Stimulated activated CD8-positive, alpha-beta memory T cell treated with anti-CD3 and anti-CD28 coated beads, Interleukin-7, amount 100 ng/mL, for 24 hours (primary cell): ENCODE measurements around the gene ALDH1L1.

ENCODE experiments used
- DNase-seq: peaks from one replicate; pipeline ENCODE4 v3.0.0-alpha.2; 2020; ENCODE audit warnings: low read depth

Gene ALDH1L1

DNA sequence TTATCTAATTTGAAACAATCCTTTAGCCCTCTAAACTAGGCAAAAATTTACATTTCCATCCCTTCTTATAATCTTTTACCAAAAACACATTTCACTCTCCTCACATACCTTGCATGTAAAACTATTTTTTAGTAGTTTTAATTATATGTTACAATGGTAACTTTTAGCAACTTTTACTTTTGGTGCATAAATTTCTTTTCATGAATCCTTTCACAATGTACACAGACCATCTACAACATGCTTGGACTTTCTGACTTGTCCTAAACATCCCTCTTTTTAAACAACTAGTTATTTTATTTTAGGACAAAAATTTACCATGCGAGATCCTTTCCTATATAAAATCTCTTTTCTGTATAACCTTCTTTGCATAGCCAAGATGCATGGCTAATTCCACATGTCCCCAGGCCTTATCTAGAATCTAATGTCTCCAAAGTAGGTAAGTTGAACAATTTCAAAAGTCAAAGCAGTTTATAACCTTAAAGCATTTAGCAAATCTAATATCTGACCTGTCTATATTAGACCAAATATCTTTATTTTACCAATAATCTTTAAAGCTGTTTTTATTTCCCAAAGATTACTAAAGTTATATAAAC, 14.4 kb upstream of the ALDH1L1 start:
- no peak for DNase-seq

GRCh38 chr3:126191246-126191645, 10.9 kb upstream of the ALDH1L1 start:
- DNase-seq: no peak

DNA sequence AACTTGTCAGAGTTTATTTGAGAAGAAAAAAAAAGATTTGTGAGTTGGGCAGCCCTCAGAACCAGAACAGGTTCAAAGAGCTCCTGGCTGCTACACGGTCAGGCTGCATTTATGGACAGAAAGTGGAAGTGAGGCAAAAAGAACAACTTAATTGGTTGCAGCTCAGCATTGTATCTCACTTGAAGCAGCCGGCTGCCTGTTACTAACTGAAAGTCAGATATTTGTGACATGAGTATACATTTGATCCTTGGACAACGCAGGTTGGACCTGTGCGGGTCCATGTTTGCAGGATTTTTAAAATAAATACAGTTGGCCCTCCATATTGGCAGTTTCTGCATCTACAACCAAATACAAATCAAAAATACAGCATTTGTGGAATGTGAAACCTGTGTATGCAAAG, 7.5 kb upstream of the ALDH1L1 start:
- no peak for DNase-seq

DNA sequence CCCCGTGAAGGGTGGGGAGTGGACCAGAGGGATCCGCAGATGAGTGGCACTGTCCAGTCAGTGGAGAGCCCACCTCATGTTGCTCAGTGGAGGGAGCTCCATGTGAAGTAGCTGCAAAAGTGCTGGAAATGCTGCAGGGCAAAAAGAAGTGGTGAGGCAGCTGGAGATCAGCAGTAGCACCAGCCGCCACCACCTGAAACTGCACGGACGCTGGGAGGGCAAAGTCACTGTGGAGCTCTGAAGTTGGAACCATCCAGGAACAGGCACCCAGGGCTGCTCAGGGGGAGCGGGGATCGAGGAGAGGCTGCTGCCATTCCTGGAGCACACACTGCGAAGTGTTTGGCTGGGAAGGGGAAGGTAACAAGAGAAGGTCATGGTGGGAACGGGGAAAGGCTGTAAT, 6.4 kb upstream of the ALDH1L1 start:
- no peak for DNase-seq

GRCh38 chr3:126186271-126186670, 5.9 kb upstream of the ALDH1L1 start:
- DNase-seq: no peak

GRCh38 chr3:126184465-126185000, 4.1 kb upstream of the ALDH1L1 start:
- DNase-seq: no peak

DNA sequence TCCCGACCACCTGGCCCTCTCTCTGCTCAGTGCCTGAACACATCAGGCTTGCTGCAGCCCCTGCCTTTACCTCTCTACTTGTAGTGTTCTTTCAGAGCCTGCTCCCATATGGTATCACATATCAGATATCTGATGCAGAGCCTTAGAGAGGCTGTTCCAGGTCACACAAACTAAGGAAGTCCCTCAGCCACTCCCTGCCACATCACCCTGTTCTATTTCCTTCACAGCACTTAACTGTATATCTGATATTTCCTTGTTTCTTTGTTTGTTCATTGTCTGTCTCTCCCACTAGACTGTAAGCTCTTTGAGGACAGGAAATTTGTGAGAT, 976 bp upstream of the ALDH1L1 start:
- no peak for DNase-seq

DNA sequence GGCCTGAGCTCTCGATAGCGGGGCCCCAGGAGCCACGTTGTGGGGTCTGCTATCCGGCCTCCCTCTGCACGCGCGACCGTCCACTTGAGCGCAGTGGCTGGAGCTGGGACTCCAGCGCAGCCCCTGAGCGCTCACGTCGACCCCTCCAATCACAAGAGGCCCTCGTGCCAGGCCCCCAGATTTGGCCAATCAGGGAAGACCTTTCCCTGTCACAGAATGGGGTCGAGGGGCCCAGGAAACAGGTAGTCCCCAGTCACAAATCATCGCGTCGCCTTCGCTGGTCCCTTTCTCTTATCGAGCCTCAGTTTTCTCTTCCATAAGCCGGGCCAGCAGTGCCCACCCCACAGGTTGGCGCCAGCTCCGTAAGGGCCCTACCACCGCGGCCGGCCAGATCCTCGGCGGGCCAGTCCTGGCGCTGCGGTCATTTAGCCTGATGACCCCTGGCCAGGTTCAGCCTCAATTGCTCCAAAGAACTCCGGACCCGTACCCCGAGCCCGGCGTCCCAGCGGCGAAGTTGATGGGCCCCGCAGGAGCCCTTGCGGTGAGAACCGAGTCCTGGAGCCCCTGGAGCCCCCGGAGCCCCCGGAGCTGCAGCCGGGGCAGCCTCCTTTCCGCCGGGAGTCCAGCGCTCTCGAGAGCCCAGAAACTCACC, 435 bp downstream of the ALDH1L1 start:
- no peak for DNase-seq

DNA sequence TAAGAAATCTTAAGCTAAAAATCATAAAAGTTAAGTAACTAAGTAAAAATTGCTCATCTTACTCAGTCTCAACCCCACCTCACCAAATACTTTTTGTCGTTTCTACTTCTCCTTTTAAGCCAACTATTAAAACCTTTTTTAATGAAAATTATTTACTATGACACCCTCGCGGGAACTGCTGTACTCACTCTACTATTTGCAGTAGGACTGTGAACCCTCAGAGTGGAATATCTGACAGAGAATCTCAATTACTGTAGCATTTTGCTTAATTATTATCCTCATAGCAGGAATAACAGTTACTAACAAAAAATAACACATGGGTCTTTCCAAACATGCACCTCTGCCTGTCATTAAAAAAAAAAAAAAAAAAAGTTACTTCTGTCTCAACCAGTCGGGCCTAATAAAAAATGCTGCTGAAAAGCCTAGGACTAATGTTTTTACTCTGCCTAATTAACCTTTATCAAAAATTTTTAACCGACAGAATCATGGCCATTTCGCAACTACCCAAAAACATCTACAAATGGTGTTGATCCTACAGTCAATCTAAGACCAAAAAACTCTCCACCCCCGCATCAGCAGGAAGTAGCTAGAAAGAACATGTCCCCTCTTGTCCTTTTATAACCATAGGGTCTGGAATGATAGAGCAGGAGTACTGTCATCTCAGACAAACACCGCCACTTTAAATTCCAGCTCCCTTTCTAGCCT, 10.2 kb downstream of the ALDH1L1 start:
- DNase-seq: no peak

- no peak for DNase-seq
Observed at GRCh38 chr3:126167566-126167965, 12.8 kb downstream of the ALDH1L1 start.

- DNase-seq: no peak
Observed at GRCh38 chr3:126166009-126166408, 14.4 kb downstream of the ALDH1L1 start.

GRCh38 chr3:126161309-126161708, 19.1 kb downstream of the ALDH1L1 start:
- DNase-seq: no peak

- DNase-seq: no peak
Observed at GRCh38 chr3:126160243-126161210, 19.9 kb downstream of the ALDH1L1 start.

DNA sequence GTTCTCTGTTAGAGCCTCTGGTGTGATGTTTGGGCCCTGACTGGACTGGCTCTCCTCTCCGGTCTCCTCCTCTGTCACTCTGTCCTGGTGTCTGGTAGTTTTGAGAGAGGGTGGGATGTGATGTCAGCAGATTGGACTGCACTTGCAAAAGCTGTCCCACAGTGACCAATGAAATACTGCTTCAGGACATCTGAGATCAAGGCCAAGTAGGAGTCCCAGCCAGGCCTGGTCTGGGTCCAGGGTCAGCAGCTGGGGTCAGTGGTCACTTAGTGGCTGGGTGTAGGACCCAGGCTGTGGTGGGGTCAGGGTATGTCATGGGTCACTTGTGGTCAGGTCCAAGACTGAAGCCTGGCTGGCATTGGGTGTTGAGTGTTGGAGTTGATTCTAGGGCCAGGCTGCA, 20.9 kb downstream of the ALDH1L1 start:
- DNase-seq: no peak

DNA sequence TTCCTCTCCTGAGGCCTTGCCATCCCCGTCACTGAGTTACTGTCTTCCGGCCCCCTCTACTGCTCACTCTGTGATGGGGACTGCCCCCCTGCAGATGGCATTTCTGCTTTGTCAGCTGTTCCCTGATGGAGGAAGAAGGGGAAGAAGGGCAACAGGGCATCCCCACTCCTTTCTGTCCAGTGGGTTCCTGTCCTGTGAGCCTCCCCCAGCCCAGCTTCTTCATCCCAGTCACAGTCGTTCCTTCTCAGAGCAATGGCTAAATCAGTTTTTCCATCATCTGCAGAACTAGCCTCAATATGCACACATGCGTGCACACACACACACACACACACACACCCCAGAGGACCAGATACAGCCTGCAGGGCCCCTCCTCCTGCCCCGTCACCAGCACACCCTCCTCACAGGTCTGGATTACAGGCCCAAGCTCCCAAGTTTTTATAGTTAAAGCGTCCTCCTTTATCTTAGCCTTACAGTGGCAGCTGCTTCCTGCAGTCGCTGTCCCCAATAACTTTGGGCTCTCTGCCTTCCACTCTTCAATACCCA, 21.4 kb downstream of the ALDH1L1 start:
- no peak for DNase-seq

GRCh38 chr3:126158016-126158911, 22.1 kb downstream of the ALDH1L1 start:
- DNase-seq: no peak

DNA sequence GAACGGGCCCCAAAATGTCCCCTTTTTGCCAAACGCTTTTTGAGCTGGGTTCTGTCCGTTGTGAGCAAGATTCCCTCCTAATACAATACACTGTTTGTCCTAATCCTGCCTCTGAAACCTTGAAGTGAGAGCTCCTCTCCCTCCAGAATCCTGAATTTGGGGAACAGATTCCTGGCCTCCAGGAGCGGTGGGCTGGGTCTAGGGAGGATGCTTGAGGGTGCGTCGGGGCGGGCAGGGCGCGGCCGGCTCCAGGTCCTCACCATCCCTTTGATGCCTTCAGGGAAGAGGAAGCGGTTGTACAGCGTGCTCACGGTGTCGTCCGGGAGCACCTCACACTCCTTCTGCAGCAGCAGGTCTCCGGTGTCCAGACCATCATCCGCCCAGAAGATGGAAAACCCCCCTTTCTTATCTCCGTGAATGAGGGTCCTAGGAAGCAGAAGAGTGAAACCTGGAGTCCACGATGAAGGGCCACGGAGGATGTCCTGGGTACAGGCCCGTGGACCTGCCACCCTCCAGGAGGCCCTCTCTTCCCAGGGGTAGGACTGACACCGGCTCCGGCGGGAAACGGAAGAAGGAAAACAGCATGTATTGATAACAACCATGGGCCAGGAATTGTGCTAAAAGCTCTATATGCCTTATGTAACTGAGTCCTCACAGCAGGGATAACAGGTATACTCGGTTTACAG, 23.2 kb downstream of the ALDH1L1 start:
- DNase-seq: no peak

DNA sequence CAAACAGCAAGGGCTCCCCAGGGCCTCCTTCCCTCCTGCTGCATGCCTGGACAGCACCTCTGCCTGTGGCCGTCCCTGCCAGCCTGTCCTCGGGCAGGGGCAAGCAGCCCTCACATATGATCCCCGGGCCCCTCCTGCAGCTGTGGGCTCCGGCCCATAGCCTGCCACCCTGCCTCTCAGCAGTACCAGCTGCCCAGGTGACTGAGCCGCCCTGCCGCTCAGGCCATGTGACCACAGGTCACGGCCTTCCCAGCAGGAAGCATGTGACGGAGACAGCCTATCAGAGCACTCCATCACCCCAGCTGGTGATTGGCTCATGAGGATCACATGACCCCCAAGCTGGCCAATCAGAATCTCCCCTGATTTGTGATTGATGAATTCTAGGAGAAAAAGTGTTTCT, 23.9 kb downstream of the ALDH1L1 start:
- no peak for DNase-seq

DNA sequence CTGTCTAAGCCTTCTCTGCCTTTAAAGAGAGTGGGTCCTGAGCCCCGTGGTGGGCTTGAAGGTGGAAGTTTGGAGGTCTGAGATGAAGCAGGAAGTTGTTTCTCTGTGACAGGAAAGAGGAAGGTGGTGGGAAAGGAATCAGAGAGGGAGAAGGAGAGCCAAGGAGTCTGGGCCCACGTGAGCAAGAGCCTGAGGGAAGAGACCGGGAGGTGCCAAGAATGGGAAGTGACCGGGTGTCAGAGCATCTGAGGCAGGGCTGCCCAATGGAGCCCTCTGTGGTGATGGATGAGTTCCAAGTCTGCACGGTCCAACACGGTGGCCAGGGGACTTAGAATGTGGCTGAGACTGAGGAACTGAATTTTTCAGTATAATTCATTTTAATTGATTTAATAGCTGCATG, 24.6 kb downstream of the ALDH1L1 start:
- DNase-seq: no peak

DNA sequence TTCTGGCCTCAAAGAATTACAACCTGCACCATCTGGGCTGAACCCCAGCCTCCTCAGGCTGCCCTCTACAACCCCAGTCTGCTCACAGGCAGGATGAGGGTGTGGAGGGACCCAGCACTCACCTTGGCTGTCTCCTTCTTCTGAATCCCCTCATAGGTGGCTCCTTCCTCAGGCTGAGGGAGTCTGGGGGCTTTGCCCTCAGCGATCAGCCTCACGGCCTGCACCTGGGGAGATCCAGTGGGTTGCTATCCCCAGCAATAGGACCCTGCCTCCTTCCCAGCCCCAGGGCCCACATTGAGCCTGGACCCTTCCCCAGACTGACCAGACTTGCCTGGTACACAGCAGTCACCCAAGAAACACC, 25.1 kb downstream of the ALDH1L1 start:
- no peak for DNase-seq
